IPS-20b (cell line): ENCODE results near the gene ABCC6.
"Not testable (repeated sequence)": the region's sequence is repeated elsewhere in the genome, so short reads cannot be mapped to it uniquely, and the experiment has no call there.

Experiments used
- H3K27ac ChIP-seq: one replicate; pipeline ENCODE4 v1.5.1; 2013; ENCODE audit warnings: low read length
- H3K27me3 ChIP-seq: 2 replicates; pipeline ENCODE4 v1.6.1; 2013; ENCODE audit warnings: mild to moderate bottlenecking, low read length, inconsistent platforms; ENCODE audit not compliant: insufficient read depth
- H3K36me3 ChIP-seq: 2 replicates; pipeline ENCODE4 v1.6.1; 2013; ENCODE audit warnings: low read depth, mild to moderate bottlenecking, inconsistent platforms, low read length, moderate library complexity; ENCODE audit not compliant: insufficient read depth
- H3K4me1 ChIP-seq: 2 replicates; pipeline ENCODE4 v1.6.1; 2013; ENCODE audit warnings: mild to moderate bottlenecking, control low read depth, inconsistent platforms, low read length, moderate library complexity; ENCODE audit not compliant: insufficient read depth
- H3K4me3 ChIP-seq: 2 replicates; pipeline ENCODE4 v1.5.1; 2013; ENCODE audit warnings: mild to moderate bottlenecking, low read length, inconsistent platforms
- H3K9ac ChIP-seq: 2 replicates; pipeline ENCODE4 v1.6.1; 2013; ENCODE audit warnings: low read depth, mild to moderate bottlenecking, inconsistent platforms, low read length, moderate library complexity
- H3K9me3 ChIP-seq: 2 replicates; pipeline ENCODE4 v1.6.1; 2013; ENCODE audit warnings: mild to moderate bottlenecking, low read depth, low read length, inconsistent platforms; ENCODE audit not compliant: insufficient read depth

The ABCC6 gene

GRCh38 chr16:16184594-16184993, 38.7 kb downstream of the ABCC6 start:
- Histone ChIP-seq H3K4me3 (no peak overlapping the region), H3K9me3 (no peaks in the 10 kb centered on the region), H3K4me1 (no peaks in the 10 kb centered on the region), H3K27ac (no peak overlapping the region), H3K27me3 (no peaks in the 10 kb centered on the region), H3K36me3 (no peaks in the 10 kb centered on the region), H3K9ac (no peak overlapping the region)

- Histone ChIP-seq H3K4me3 (no peak overlapping the region), H3K36me3 (no peaks in the 10 kb centered on the region), H3K4me1 (no peaks in the 10 kb centered on the region), H3K27ac (no peak overlapping the region), H3K9me3 (no peaks in the 10 kb centered on the region), H3K27me3 (no peaks in the 10 kb centered on the region), H3K9ac (no peak overlapping the region)
Observed at GRCh38 chr16:16183562-16183961, 39.7 kb downstream of the ABCC6 start.

GRCh38 chr16:16182918-16183317, 40.4 kb downstream of the ABCC6 start:
- Histone ChIP-seq H3K27ac (no peak overlapping the region), H3K4me1 (no peaks in the 10 kb centered on the region), H3K9me3 (no peaks in the 10 kb centered on the region), H3K4me3 (no peak overlapping the region), H3K27me3 (no peaks in the 10 kb centered on the region), H3K36me3 (no peaks in the 10 kb centered on the region), H3K9ac (no peak overlapping the region)

- not testable (repeated sequence) for H3K4me1 ChIP-seq, H3K9me3 ChIP-seq, H3K4me3 ChIP-seq, H3K36me3 ChIP-seq, H3K27me3 ChIP-seq, H3K27ac ChIP-seq, H3K9ac ChIP-seq
Observed at GRCh38 chr16:16181748-16182147, 41.5 kb downstream of the ABCC6 start.

- 0 out of 2 replicates have a peak, but pooled peaks cover 4% of the 10 kb centered on the region for H3K9me3 ChIP-seq
- H3K36me3 ChIP-seq, result no peaks in the 10 kb centered on the region
- no peaks in the 10 kb centered on the region for H3K27me3 ChIP-seq
- H3K4me1 ChIP-seq, result no peaks in the 10 kb centered on the region
- no peak overlapping the region for H3K27ac ChIP-seq
- H3K4me3 ChIP-seq, result no peak overlapping the region
- H3K9ac ChIP-seq, result no peak overlapping the region
Observed at GRCh38 chr16:16178455-16179162, 44.7 kb downstream of the ABCC6 start.

GRCh38 chr16:16176328-16176727, 47.0 kb downstream of the ABCC6 start:
- Histone ChIP-seq H3K4me3 (no peak overlapping the region), H3K36me3 (no peaks in the 10 kb centered on the region)

GRCh38 chr16:16175296-16175695, 48.0 kb downstream of the ABCC6 start:
- Histone ChIP-seq H3K9me3 (0 out of 2 replicates have a peak, but pooled peaks cover 4% of the 10 kb centered on the region), H3K27ac (no peak overlapping the region), H3K4me3 (no peak overlapping the region), H3K27me3 (no peaks in the 10 kb centered on the region), H3K4me1 (no peaks in the 10 kb centered on the region), H3K36me3 (no peaks in the 10 kb centered on the region), H3K9ac (no peak overlapping the region)

More at GRCh38 chr16:16176328-16176727, 47.0 kb downstream of the ABCC6 start:
- no peaks in the 10 kb centered on the region for H3K27me3 ChIP-seq
- no peak overlapping the region for H3K9ac ChIP-seq
- H3K9me3 ChIP-seq, result 0 out of 2 replicates have a peak, but pooled peaks cover 4% of the 10 kb centered on the region
- H3K27ac ChIP-seq, result no peak overlapping the region
- H3K4me1 ChIP-seq, result no peaks in the 10 kb centered on the region

- H3K27ac ChIP-seq, result no peak overlapping the region
- no peak overlapping the region for H3K9ac ChIP-seq
- H3K9me3 ChIP-seq, result 0 out of 2 replicates have a peak, but pooled peaks cover 4% of the 10 kb centered on the region
- H3K36me3 ChIP-seq, result no peaks in the 10 kb centered on the region
- H3K4me3 ChIP-seq, result no peak overlapping the region
- H3K4me1 ChIP-seq, result no peaks in the 10 kb centered on the region
- H3K27me3 ChIP-seq, result no peaks in the 10 kb centered on the region
Observed at GRCh38 chr16:16172991-16173390, 50.3 kb downstream of the ABCC6 start.

GRCh38 chr16:16171332-16171919, 51.9 kb downstream of the ABCC6 start:
- no peak overlapping the region for H3K9ac ChIP-seq
- 0 out of 2 replicates have a peak, but pooled peaks cover 3% of the 10 kb centered on the region for H3K9me3 ChIP-seq
- H3K36me3 ChIP-seq, result no peaks in the 10 kb centered on the region
- H3K4me3 ChIP-seq, result no peak overlapping the region
- no peaks in the 10 kb centered on the region for H3K4me1 ChIP-seq
- no peak overlapping the region for H3K27ac ChIP-seq
- H3K27me3 ChIP-seq, result no peaks in the 10 kb centered on the region

GRCh38 chr16:16169615-16170014, 53.7 kb downstream of the ABCC6 start:
- H3K4me1 ChIP-seq, result no peaks in the 10 kb centered on the region
- H3K9ac ChIP-seq, result no peak overlapping the region
- no peaks in the 10 kb centered on the region for H3K9me3 ChIP-seq
- H3K27me3 ChIP-seq, result no peaks in the 10 kb centered on the region
- H3K36me3 ChIP-seq, result no peaks in the 10 kb centered on the region
- H3K4me3 ChIP-seq, result no peak overlapping the region
- H3K27ac ChIP-seq, result no peak overlapping the region

GRCh38 chr16:16168431-16168830, 54.9 kb downstream of the ABCC6 start:
- H3K4me3 ChIP-seq, result no peak overlapping the region
- no peak overlapping the region for H3K27ac ChIP-seq
- H3K9me3 ChIP-seq, result no peaks in the 10 kb centered on the region
- no peak overlapping the region for H3K9ac ChIP-seq
- H3K4me1 ChIP-seq, result no peaks in the 10 kb centered on the region
- no peaks in the 10 kb centered on the region for H3K36me3 ChIP-seq
- no peaks in the 10 kb centered on the region for H3K27me3 ChIP-seq

GRCh38 chr16:16167927-16168326, 55.4 kb downstream of the ABCC6 start:
- Histone ChIP-seq H3K9me3 (no peaks in the 10 kb centered on the region), H3K36me3 (no peaks in the 10 kb centered on the region), H3K9ac (no peak overlapping the region), H3K4me3 (no peak overlapping the region), H3K27ac (no peak overlapping the region), H3K27me3 (no peaks in the 10 kb centered on the region), H3K4me1 (no peaks in the 10 kb centered on the region)
